Caco-2 (cell line): ENCODE measurements around the gene SLIT3. TPM values are rescaled to one million over a fixed set of nuclear protein-coding genes. Genes with fewer than 3 reads are reported as not detected.

ENCODE experiments used
- BruUV-seq: library from RNA; stranded (reverse); fragments of 400-500 nt; replicated peaks from 2 replicates; lab custom pipeline; 2021; lab: Mats Ljungman, UMichigan
- CTCF ChIA-PET: fragments of 300-600 bp; sonication (Branson Sonifier 250); formaldehyde crosslinking; loops from one replicate; lab custom pipeline; 2022; ENCODE audit warnings: antibody characterized with exemption; lab: Charles Lee
- POLR2A ChIA-PET: fragments of 300-600 bp; sonication (Branson Sonifier 250); formaldehyde crosslinking; loops from one replicate; lab custom pipeline; 2022; ENCODE audit warnings: antibody characterized with exemption; lab: Charles Lee
- DNase-seq, 2 experiments: peaks; one replicate each; pipeline versions ENCODE4 v3.0.0 to v3.0.0-alpha.2; 2020 to 2022
- H3K27me3 ChIP-seq: replicated peaks from 2 replicates; pipeline ENCODE4 v1.6.0; 2011; ENCODE audit warnings: low read length; ENCODE audit not compliant: control insufficient read depth, insufficient read depth
- H3K36me3 ChIP-seq: 2 replicates; pipeline ENCODE4 v1.5.1; 2011; ENCODE audit warnings: low read length; ENCODE audit not compliant: control insufficient read depth, insufficient read depth
- H3K4me1 ChIP-seq: fragments of 250-450 bp; sonication (Bioruptor Pico); 2 replicates; pipeline ENCODE4 v1.5.1; 2020; ENCODE audit warnings: mild to moderate bottlenecking
- H3K4me3 ChIP-seq: 2 replicates; pipeline ENCODE4 v1.5.1; 2011; ENCODE audit warnings: low read depth, mild to moderate bottlenecking, control low read depth, low read length
- H3K9me3 ChIP-seq: fragments of 250-450 bp; sonication (Bioruptor Pico); 2 replicates; pipeline ENCODE4 v1.5.1; 2020; ENCODE audit warnings: mild to moderate bottlenecking, moderate library complexity
- H3K27ac Mint-ChIP-seq: one replicate; pipeline ENCODE4 v1.8.0; 2022; ENCODE audit warnings: mixed read lengths; ENCODE audit not compliant: unreplicated experiment
- H3K27me3 Mint-ChIP-seq: one replicate; pipeline ENCODE4 v1.8.0; 2022; ENCODE audit warnings: mixed read lengths; ENCODE audit not compliant: insufficient read depth, unreplicated experiment
- H3K36me3 Mint-ChIP-seq: one replicate; pipeline ENCODE4 v1.8.0; 2022; ENCODE audit warnings: mild to moderate bottlenecking, mixed read lengths; ENCODE audit not compliant: insufficient read depth, unreplicated experiment
- H3K4me1 Mint-ChIP-seq: one replicate; pipeline ENCODE4 v1.8.0; 2022; ENCODE audit warnings: low read depth, mixed read lengths; ENCODE audit not compliant: unreplicated experiment
- H3K4me3 Mint-ChIP-seq: one replicate; pipeline ENCODE4 v1.8.0; 2022; ENCODE audit warnings: mild to moderate bottlenecking, moderate library complexity, mixed read lengths; ENCODE audit not compliant: unreplicated experiment
- H3K9me3 Mint-ChIP-seq: one replicate; pipeline ENCODE4 v1.8.0; 2022; ENCODE audit warnings: mixed read lengths; ENCODE audit not compliant: unreplicated experiment
- intact Hi-C: fragments of 100-400 bp; cut with micrococcal nuclease; formaldehyde crosslinking; loops from one replicate; pipeline ENCODE4 v1.10.0; 2022; ENCODE audit not compliant: unreplicated experiment
- total RNA-seq: library from RNA; stranded (reverse); gene quantifications from 2 replicates; pipeline ENCODE4 v1.2.3, GENCODE V29; 2022
- TF ChIP-seq, protein P1 (sequence below), 2 experiments: fragments of 200-600 bp in 1 of 2; IDR thresholded peaks; 1 replicate in 1 of 2; 2 replicates in 1 of 2; pipeline versions ENCODE4 v1.5.1 to v1.8.0; 2011 to 2022; ENCODE audit warnings: antibody characterized with exemption in 1 of 2, control low read depth in 1 of 2, inconsistent platforms in 1 of 2, low read depth in 1 of 2, low read length in 1 of 2, mild to moderate bottlenecking in 1 of 2, moderate library complexity in 1 of 2; ENCODE audit not compliant: insufficient read depth in 1 of 2, severe bottlenecking in 1 of 2, unreplicated experiment in 1 of 2

The SLIT3 gene
- total RNA-seq, 1 experiment from 2014 or later, result 2.1 TPM

DNA sequence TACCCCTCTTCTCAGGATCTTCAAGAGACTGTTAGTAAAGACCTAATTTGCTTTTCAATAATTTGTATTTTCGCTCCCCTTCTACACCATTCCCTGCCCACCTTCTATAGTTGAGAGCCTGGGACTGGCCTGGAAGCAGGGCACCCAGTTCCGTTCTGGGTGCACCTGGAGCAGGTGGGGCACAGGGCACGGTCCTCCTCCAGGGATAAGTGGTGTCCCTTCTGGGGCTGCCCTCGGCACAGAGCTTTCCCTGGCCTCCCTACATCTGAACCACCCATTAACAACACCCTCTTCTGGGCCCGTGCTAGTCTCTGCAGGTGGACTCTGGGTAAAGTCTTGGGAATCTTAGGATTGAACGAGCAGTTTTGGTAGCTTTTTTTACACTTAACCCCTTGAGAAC is 628.9 kb downstream of the SLIT3 start:
- no peak overlapping the region for H3K4me3 Mint-ChIP-seq
- no TSS peak for BruUV-seq
- H3K27me3 Mint-ChIP-seq, result no peaks in the 10 kb centered on the region
- Histone ChIP-seq H3K4me3 (no peak overlapping the region), H3K4me1 (peaks cover 7% of the 10 kb centered on the region; the same call in 1 of the 2 replicates), H3K36me3 (no peaks in the 10 kb centered on the region), H3K27me3 (no peaks in the 10 kb centered on the region), H3K9me3 (no peaks in the 10 kb centered on the region)
- H3K27ac Mint-ChIP-seq, result no peak overlapping the region
- H3K36me3 Mint-ChIP-seq, result no peaks in the 10 kb centered on the region
- intact Hi-C loops, result no loop called here
- DNase-seq, result no peak
- ChIA-PET POLR2A (no interaction called here), CTCF (no interaction called here)
- peaks cover 6% of the 10 kb centered on the region for H3K4me1 Mint-ChIP-seq
- H3K9me3 Mint-ChIP-seq, result no peaks in the 10 kb centered on the region
- TF ChIP-seq, protein P1, sequence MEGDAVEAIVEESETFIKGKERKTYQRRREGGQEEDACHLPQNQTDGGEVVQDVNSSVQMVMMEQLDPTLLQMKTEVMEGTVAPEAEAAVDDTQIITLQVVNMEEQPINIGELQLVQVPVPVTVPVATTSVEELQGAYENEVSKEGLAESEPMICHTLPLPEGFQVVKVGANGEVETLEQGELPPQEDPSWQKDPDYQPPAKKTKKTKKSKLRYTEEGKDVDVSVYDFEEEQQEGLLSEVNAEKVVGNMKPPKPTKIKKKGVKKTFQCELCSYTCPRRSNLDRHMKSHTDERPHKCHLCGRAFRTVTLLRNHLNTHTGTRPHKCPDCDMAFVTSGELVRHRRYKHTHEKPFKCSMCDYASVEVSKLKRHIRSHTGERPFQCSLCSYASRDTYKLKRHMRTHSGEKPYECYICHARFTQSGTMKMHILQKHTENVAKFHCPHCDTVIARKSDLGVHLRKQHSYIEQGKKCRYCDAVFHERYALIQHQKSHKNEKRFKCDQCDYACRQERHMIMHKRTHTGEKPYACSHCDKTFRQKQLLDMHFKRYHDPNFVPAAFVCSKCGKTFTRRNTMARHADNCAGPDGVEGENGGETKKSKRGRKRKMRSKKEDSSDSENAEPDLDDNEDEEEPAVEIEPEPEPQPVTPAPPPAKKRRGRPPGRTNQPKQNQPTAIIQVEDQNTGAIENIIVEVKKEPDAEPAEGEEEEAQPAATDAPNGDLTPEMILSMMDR (IDR thresholded peaks at IDR 0.05; ENCODE audit: insufficient read depth in 1 of 2, low read depth in 1 of 2, low read length in 1 of 2, severe bottlenecking in 1 of 2, unreplicated experiment in 1 of 2), result no peak

DNA sequence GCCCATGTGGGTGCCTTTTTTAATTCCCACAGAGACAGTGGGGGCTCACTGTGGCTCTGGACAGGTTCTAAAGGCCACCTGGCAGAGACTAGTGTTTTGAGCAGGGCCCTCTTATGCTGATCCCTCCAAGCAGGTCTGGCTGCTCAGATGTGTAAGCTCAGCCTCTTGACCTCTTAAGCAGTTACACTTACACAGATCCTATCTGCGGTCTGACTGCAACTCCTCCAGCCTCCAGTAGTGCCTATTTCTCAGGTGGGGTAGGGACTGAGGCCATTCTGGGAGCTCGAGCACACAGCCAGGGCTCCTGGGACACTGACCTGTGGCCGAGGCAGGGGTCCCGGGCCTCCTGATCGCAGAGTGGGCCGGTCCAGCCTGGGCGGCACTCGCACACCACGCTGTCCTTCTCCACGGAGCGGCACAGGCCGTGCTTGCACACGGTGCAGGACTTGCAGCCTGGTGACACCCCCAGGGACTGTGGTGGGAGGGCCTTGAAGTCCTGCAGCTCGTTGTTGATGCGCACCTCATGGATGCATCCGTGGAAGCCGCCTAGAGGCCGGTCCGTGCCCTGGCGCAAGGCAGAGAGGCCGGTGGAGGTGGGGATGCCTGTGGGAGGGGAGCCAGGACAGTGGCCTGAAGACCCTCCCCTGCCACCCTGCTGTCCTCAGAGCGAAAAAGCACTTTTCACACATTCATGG is 629.9 kb downstream of the SLIT3 start:
- no peaks in the 10 kb centered on the region for H3K36me3 ChIP-seq
- H3K4me3 ChIP-seq, result no peak overlapping the region
- H3K4me1 ChIP-seq, result peaks cover 7% of the 10 kb centered on the region; the same call in 1 of the 2 replicates
- Mint-ChIP-seq H3K27me3 (no peaks in the 10 kb centered on the region), H3K4me3 (no peak overlapping the region), H3K27ac (no peak overlapping the region), H3K36me3 (no peaks in the 10 kb centered on the region), H3K9me3 (no peaks in the 10 kb centered on the region), H3K4me1 (peaks cover 6% of the 10 kb centered on the region)
- BruUV-seq, result no TSS peak
- intact Hi-C loops, result no loop called here
- no peaks in the 10 kb centered on the region for H3K9me3 ChIP-seq
- POLR2A ChIA-PET, result no interaction called here
- DNase-seq, result no peak
- CTCF ChIA-PET, result no interaction called here
- no peaks in the 10 kb centered on the region for H3K27me3 ChIP-seq
- TF ChIP-seq, protein P1 (IDR thresholded peaks at IDR 0.05; ENCODE audit: insufficient read depth in 1 of 2, low read depth in 1 of 2, low read length in 1 of 2, severe bottlenecking in 1 of 2, unreplicated experiment in 1 of 2), result no peak

DNA sequence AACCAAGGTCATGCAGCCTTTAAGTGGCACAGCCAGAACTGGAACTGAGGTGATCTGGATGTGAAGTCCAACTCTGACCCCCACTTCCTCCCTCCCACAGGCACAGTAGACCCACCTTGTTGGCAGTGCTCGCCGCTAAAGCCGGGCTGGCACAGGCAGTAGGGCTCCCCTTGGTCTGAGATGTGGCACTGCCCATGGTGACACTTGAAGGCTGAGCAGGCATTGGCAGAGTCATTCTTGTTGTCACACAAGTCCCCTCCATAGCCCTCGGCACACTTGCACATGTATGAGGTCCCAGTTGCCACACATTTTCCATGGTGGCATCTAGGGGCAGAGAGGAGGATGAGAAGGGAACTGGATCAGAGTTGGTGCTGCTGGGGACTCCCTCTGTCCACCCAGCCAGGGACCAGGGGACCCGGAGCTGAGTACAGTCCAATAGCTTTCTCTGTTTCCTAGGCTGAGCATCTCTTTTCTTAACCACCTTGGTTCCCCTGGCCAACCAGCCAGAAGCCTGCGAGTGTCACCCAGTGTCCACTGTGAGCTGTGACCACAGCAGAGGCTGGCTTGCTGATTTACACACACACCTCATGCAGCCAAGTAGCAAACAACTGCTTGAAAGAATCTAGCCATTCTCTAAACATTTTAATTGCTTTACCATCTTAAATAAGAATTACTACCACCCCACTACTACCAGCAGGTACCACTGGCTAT is 631.1 kb downstream of the SLIT3 start:
- Mint-ChIP-seq H3K27me3 (no peaks in the 10 kb centered on the region), H3K27ac (no peak overlapping the region), H3K4me1 (peaks cover 6% of the 10 kb centered on the region), H3K36me3 (no peaks in the 10 kb centered on the region), H3K4me3 (no peak overlapping the region), H3K9me3 (no peaks in the 10 kb centered on the region)
- Histone ChIP-seq H3K4me3 (no peak overlapping the region), H3K27me3 (no peaks in the 10 kb centered on the region), H3K36me3 (no peaks in the 10 kb centered on the region), H3K9me3 (no peaks in the 10 kb centered on the region), H3K4me1 (peaks cover 7% of the 10 kb centered on the region; the same call in 1 of the 2 replicates)
- TF ChIP-seq, protein P1 (IDR thresholded peaks at IDR 0.05; ENCODE audit: insufficient read depth in 1 of 2, low read depth in 1 of 2, low read length in 1 of 2, severe bottlenecking in 1 of 2, unreplicated experiment in 1 of 2), result no peak
- intact Hi-C loops, result no loop called here
- ChIA-PET CTCF (no interaction called here), POLR2A (no interaction called here)
- BruUV-seq, result no TSS peak
- no peak for DNase-seq
